Fibroblast of lung (primary cell): ENCODE data around the gene UAP1.

Source experiments
- CTCF ChIP-seq, 2 donors: IDR thresholded peaks in 1 of 2; conservative IDR thresholded peaks in 1 of 2; 1 replicate in 1 of 2; 2 replicates in 1 of 2; pipeline ENCODE4 v1.5.1; 2011 to 2012; ENCODE audit warnings: low read length in 2 of 2, control low read depth in 1 of 2, inconsistent platforms in 1 of 2, low read depth in 1 of 2, mild to moderate bottlenecking in 1 of 2
- EZH2 ChIP-seq: IDR thresholded peaks from 2 replicates; pipeline ENCODE4 v1.5.1; 2012; ENCODE audit warnings: low read length, control low read depth, mild to moderate bottlenecking; ENCODE audit errors: missing control alignments

- TF ChIP-seq CTCF (conservative IDR thresholded peaks at IDR 0.05 in 1 of 2, IDR thresholded peaks at IDR 0.05 in 1 of 2; ENCODE audit: low read depth in 1 of 2, low read length in 2 of 2): no peak
- TF ChIP-seq EZH2: no peak
Measured at GRCh38 chr1:162537216-162537615, 24.3 kb upstream of the UAP1 start.
